ENCODE results near the gene USP7.
"Not testable (repeated sequence)": the region's sequence is repeated elsewhere in the genome, so short reads cannot be mapped to it uniquely, and the experiment has no call there.

USP7 gene

DNA sequence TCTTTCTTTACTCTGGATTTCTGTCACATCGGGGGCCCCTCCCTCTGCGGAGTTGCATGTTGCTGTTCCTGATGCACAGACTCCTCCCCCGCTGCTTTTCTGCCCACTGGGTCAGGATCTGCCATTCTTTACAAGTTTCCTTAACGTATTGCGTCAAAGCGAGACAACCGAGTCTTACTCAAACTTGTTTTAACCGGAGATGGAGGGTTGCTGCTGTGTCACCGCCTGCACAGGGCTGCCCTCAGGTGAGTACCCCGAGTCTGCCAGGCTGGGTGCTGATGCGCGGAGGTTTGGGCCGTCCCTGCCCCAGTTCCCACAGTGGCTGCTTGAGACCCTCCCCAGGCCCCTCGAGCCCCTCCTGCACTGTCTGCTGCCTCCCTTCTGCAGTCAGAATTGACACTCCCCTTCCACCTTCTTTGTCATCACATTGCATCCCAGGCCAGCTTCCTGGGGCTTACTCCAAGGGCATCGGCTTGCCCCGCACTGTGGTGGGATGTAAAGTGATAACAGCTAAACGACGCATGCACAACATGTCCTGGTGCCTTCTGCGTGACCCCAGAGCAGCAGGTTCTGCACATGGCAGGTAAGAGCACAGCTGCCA is 114.2 kb downstream of the USP7 start:
- TF ChIP-seq GATA1 (IDR thresholded peaks at IDR 0.05; ENCODE audit: low read depth, low read length) (no peak), POLR2A (IDR thresholded peaks at IDR 0.05; ENCODE audit: low read length) (no peak)
- DNase-seq: no peak

DNA sequence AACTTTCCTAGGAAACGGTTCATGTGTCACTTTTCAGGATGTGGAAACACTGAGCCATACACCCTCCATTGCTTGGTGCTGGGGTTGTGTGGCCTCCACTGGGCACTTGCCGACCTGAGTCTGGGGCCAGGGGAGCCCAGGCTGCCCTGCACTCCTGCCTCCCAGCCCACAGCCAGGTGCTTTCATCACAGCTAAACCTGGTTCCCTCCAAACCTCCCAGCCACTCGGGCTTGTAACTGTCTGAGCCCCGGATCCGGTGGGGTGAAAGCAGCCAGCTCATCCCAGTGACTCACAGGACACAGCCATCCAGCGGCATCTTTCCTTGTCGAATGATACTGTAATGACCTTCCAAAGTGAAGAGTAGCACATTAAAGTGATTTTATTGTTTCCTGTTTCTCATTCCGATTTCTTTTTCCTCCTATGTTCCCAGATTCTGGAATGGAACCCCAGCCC is 114.7 kb downstream of the USP7 start:
- DNase-seq: no peak
- TF ChIP-seq POLR2A (IDR thresholded peaks at IDR 0.05; ENCODE audit: low read length): no peak
- TF ChIP-seq GATA1 (IDR thresholded peaks at IDR 0.05; ENCODE audit: low read depth, low read length): no peak

DNA sequence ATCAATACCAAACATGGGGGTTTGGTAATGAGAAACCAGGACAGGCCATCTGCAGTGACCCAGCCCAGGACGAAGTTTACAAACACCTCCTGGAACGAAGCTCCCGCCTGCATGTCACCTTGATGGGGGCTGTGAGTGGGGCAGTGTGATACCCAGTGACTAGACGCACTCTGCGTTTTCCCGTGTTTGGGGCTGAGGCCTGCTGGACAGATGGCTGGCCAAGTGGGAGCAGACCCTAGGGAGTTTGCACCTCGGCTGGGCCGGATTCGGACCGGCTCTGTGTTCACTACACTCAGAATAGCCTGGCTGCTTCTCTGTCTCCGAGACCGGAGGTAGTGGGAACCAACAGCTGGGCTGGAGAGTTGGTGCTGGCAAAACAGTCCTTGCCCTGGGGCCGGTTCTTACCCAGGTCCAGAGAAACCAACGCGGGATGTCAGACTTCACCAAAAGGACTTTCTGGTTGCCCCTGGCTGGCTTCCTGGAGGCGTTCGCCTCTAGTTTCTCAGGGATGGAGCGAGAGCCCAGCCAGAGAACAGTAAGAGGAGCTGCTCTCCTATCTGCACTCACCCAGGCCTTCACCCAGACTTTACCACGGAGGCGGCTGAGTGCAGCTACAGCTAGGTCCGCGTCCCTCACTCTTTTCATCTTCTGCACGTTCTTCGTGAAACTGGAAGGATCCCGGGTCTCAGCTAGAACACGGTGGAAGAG is 115.3 kb downstream of the USP7 start:
- no peak for DNase-seq

DNA sequence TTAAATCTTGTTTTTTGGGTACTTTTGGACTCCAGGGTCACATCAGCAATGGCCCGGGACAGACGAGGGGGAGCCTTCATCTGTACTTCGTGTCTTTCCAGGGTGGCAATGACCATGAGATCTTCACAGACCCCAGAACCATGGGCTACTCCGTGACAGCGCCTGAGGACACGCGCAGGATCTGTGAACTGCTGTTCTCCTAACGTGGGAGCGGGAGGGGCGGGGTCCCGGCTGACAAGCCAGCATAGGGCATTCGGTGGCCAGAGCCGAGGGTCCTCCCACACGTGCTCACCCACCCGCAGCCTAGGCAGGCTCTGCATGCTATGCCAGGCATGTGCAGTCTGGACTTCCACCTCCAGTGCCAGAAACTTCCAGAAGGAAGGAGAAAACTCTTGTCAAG is 116.1 kb downstream of the USP7 start:
- DNase-seq: no peak
- TF ChIP-seq POLR2A (IDR thresholded peaks at IDR 0.05; ENCODE audit: low read length): no peak
- no peak for TF ChIP-seq GATA1 (IDR thresholded peaks at IDR 0.05; ENCODE audit: low read depth, low read length)

More for the DNA sequence above, 115.3 kb downstream of the USP7 start:
- TF ChIP-seq POLR2A (IDR thresholded peaks at IDR 0.05; ENCODE audit: low read length) (no peak), GATA1 (IDR thresholded peaks at IDR 0.05; ENCODE audit: low read depth, low read length) (no peak)

DNA sequence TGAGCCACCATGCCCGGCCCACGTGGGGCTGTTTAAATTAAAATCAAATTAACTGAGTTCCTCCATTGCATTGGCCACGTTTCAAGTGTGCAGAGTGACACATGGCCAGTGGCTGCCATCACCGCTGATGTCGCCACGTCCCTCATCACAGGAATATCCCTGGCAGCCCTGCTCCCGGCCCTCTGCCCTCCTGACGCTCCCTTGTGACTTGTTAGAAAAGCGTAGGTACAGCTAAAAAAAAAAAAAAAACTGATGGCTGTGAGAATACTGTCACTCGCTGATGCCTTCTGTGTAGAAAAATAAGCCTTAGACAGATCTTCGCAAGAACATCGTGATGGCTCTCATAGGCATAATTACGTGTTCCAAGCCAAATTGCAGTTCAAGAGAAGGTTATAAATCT is 116.6 kb downstream of the USP7 start:
- DNase-seq: no peak
- TF ChIP-seq POLR2A (IDR thresholded peaks at IDR 0.05; ENCODE audit: low read length) (no peak), GATA1 (IDR thresholded peaks at IDR 0.05; ENCODE audit: low read depth, low read length) (no peak)

DNA sequence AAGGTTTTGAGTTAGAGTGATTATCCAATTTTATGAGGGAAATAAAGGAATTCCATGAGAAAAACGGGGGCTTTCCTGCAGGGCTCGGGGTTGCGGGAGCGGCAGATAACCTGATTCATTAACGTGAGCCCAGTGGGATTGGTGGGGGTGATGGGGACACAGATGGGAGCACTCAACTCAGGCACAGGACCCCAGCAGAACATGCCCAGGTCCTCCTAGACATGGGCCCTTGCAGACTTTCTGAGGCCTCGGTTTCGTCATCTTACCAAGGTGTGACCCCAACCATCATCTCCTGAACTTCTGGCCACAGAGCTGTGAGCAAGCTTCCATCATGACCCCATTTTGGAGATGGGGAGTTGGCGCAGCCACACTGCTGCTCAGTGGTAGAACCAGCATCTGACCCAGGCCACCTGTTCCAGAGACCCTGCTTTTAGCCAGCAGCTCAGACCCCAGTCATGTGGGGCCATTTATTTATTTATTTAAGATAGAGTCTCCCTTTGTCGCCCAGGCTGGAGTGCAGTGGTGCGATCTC is 117.2 kb downstream of the USP7 start:
- TF ChIP-seq GATA1 (IDR thresholded peaks at IDR 0.05; ENCODE audit: low read depth, low read length) (no peak), POLR2A (IDR thresholded peaks at IDR 0.05; ENCODE audit: low read length) (no peak)
- DNase-seq: no peak

DNA sequence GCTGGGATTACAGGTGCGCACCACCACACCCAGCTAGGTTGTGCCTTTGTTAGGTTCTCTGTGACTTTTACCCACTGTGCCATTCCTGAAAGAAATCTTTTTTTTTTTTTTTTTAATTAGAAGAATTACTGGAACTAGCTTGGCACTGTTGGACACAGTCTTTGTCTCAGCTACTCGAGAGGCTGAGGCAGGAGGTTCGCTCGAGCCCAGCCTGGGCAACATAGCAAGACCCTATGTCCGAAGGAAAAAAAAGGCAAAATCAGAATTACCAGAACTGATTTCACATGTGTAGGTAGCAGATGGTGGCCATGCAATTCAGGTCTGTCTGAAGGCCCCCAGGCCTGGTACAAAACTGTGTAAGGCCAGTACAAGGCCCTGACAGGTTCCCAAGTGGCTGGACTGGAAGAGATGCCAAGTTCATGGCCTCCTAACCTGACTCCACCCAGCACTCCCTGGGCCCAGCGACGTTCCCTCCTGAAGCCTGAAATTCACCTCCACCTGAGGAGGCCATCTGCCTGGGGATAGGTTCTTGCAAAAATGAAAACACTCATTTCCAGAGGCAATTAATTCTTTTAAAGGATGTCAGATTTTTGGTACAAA is 117.9 kb downstream of the USP7 start:
- no peak for TF ChIP-seq POLR2A (IDR thresholded peaks at IDR 0.05; ENCODE audit: low read length)
- no peak for TF ChIP-seq GATA1 (IDR thresholded peaks at IDR 0.05; ENCODE audit: low read depth, low read length)
- DNase-seq: no peak

DNA sequence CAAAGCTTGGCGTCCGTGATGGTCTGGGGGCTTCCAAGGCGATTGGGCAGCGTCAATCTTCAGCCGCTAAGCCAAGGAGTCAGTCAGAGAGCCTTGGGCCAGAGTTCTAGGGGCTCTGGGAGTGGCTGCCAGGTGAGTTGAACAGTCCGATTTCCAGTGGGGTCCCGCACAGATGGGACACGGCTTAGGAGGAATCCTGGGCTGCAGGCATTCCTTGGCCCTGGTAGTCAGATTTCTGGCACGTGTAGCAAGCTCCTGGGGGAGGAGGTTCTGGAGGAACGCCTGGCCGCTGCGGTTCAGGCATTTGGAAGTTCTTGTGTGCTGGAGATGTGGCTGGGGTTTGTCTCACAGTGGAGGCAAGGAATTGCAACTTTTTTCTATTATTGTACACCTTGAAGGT is 120.4 kb downstream of the USP7 start:
- not testable (repeated sequence) for DNase-seq

Measured in erythroblast (primary cell).